Stimulated activated CD4-positive, alpha-beta T cell treated with anti-CD3 and anti-CD28 coated beads, Interleukin-1b, Interleukin-23, amount 100 ng/mL, for 48 hours (primary cell): Measurements from ENCODE around the gene POFUT2.

Experiments used
- DNase-seq: peaks from one replicate; pipeline ENCODE4 v3.0.0-alpha.2; 2020

The POFUT2 gene

GRCh38 chr21:45260191-45260825 is 27.4 kb downstream of the POFUT2 start:
- no peak for DNase-seq

- no peak for DNase-seq
These were observed 28.4 kb downstream of the POFUT2 start for GRCh38 chr21:45259206-45259840.

GRCh38 chr21:45258466-45258865 is 29.2 kb downstream of the POFUT2 start:
- no peak for DNase-seq

- DNase-seq, result no peak
These were observed 29.9 kb downstream of the POFUT2 start for GRCh38 chr21:45257673-45258341.

GRCh38 chr21:45256912-45257672 is 30.6 kb downstream of the POFUT2 start:
- no peak for DNase-seq

- no peak for DNase-seq
These were observed 31.4 kb downstream of the POFUT2 start for GRCh38 chr21:45256021-45256911.

- DNase-seq, result no peak
These were observed 32.2 kb downstream of the POFUT2 start for GRCh38 chr21:45255381-45256020.

- DNase-seq, result no peak
These were observed 33.2 kb downstream of the POFUT2 start for GRCh38 chr21:45254460-45254930.

- no peak for DNase-seq
These were observed 33.8 kb downstream of the POFUT2 start for GRCh38 chr21:45253633-45254459.

GRCh38 chr21:45253180-45253579 is 34.5 kb downstream of the POFUT2 start:
- no peak for DNase-seq

GRCh38 chr21:45252448-45252925 is 35.2 kb downstream of the POFUT2 start:
- DNase-seq, result no peak

GRCh38 chr21:45251635-45252447 is 35.9 kb downstream of the POFUT2 start:
- no peak for DNase-seq

GRCh38 chr21:45250914-45251634 is 36.6 kb downstream of the POFUT2 start:
- no peak for DNase-seq

GRCh38 chr21:45250272-45250671 is 37.4 kb downstream of the POFUT2 start:
- no peak for DNase-seq

- no peak for DNase-seq
These were observed 38.1 kb downstream of the POFUT2 start for GRCh38 chr21:45249626-45250025.

- DNase-seq, result no peak
These were observed 38.8 kb downstream of the POFUT2 start for GRCh38 chr21:45248893-45249381.

- DNase-seq, result no peak
These were observed 39.3 kb downstream of the POFUT2 start for GRCh38 chr21:45248301-45248892.
